Activated CD4-positive, alpha-beta T cell treated with anti-CD3 and anti-CD28 coated beads, Interleukin-2, amount 10 ng/mL, durations not matched to agents 24 days and 14 days (primary cell): Measurements from ENCODE around the gene PBX3. TPM values are rescaled to one million over a fixed set of nuclear protein-coding genes. Genes with fewer than 3 reads are reported as not detected.

ENCODE experiments used
- DNase-seq: peaks from one replicate; pipeline ENCODE4 v3.0.0; 2022
- H3K27ac Mint-ChIP-seq: one replicate; pipeline ENCODE4 v1.8.0; 2022; ENCODE audit warnings: mild to moderate bottlenecking, mixed read lengths
- H3K27me3 Mint-ChIP-seq: one replicate; pipeline ENCODE4 v1.8.0; 2022; ENCODE audit warnings: mixed read lengths
- H3K36me3 Mint-ChIP-seq: one replicate; pipeline ENCODE4 v1.8.0; 2022; ENCODE audit warnings: low read depth, mild to moderate bottlenecking, mixed read lengths
- H3K4me1 Mint-ChIP-seq: one replicate; pipeline ENCODE4 v1.8.0; 2021; ENCODE audit warnings: mixed read lengths
- H3K4me3 Mint-ChIP-seq: one replicate; pipeline ENCODE4 v1.8.0; 2022; ENCODE audit warnings: mild to moderate bottlenecking, moderate library complexity, mixed read lengths
- H3K9me3 Mint-ChIP-seq: one replicate; pipeline ENCODE4 v1.8.0; 2021; ENCODE audit warnings: mixed read lengths
- intact Hi-C: fragments of 100-400 bp; cut with micrococcal nuclease; formaldehyde crosslinking; loops from one replicate; pipeline ENCODE4 v1.15.1; 2023
- total RNA-seq: library from RNA; stranded (reverse); gene quantifications from 2 replicates; pipeline ENCODE4 v1.2.3, GENCODE V29; 2022

The PBX3 gene
- total RNA-seq, 1 donor from 2014 or later = 27.7 TPM

DNA sequence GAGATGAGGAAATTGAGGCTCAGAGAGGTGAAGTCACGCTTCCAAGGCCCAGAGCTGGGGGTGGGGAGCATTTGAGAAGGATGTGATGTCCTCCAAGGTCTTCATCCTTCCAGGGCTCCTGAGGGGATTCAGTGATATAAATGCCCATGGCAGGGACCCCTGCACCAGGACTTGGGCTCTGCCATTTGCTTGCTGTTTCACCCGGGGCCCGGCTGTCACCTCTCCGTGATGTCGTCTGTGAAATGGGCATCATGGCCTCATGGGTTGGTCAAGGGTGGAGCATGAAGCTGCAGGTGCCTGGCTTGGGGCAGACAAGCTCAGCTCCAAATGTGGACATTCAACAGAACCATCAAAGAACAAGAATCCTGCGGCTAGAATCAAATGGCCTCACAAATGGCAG, 253.1 kb downstream of the PBX3 start:
- Mint-ChIP-seq H3K9me3 (no peaks in the 10 kb centered on the region), H3K4me3 (no peak overlapping the region), H3K27me3 (no peaks in the 10 kb centered on the region), H3K36me3 (no peaks in the 10 kb centered on the region), H3K4me1 (no peaks in the 10 kb centered on the region), H3K27ac (no peak overlapping the region)
- no peak for DNase-seq
- intact Hi-C loops = no loop called here

GRCh38 chr9:126000731-126001580, 253.8 kb downstream of the PBX3 start:
- intact Hi-C loops = no loop called here
- H3K27ac Mint-ChIP-seq = no peak overlapping the region
- H3K36me3 Mint-ChIP-seq = no peaks in the 10 kb centered on the region
- H3K27me3 Mint-ChIP-seq = no peaks in the 10 kb centered on the region
- DNase-seq = no peak
- H3K4me3 Mint-ChIP-seq = no peak overlapping the region
- no peaks in the 10 kb centered on the region for H3K4me1 Mint-ChIP-seq
- H3K9me3 Mint-ChIP-seq = no peaks in the 10 kb centered on the region

DNA sequence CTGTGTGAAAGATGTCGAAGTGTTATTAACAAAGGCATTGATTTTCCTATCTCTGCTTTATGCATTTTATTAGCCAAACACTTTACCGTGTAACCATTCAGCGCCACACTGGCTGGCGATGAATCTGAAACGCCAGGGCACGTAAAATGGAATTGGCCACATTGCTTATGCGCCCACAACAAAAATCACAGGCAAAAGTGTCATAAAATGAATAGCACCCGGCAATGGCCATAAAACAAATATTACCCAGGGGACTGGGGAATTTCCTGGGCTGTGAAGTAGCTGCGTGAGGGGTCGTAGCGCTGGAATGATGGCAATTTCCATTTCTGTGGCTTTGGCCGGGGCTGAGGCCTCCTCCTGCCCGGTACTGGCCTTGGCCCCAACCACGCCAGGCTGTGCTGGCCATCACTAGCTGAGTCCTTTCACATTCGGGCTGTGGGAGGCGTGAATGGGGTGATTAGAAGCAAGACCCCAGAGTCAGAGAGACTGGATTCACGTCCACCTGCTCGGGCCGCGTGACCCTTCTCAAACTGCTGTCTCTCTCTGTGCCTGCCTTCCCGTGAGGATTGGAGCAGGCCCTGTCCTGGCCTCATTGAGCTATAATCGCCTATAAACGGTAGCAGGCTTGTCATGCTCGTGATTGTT, 254.5 kb downstream of the PBX3 start:
- intact Hi-C loops = no loop called here
- Mint-ChIP-seq H3K9me3 (no peaks in the 10 kb centered on the region), H3K4me1 (no peaks in the 10 kb centered on the region), H3K27me3 (no peaks in the 10 kb centered on the region), H3K27ac (no peak overlapping the region), H3K4me3 (no peak overlapping the region), H3K36me3 (no peaks in the 10 kb centered on the region)
- no peak for DNase-seq

- DNase-seq = no peak
- Mint-ChIP-seq H3K4me1 (no peaks in the 10 kb centered on the region), H3K36me3 (no peaks in the 10 kb centered on the region), H3K27ac (no peak overlapping the region), H3K9me3 (peaks cover under 1% of the 10 kb centered on the region), H3K27me3 (no peaks in the 10 kb centered on the region), H3K4me3 (no peak overlapping the region)
- intact Hi-C loops = no loop called here
Observed at GRCh38 chr9:126002476-126003350, 255.5 kb downstream of the PBX3 start.

DNA sequence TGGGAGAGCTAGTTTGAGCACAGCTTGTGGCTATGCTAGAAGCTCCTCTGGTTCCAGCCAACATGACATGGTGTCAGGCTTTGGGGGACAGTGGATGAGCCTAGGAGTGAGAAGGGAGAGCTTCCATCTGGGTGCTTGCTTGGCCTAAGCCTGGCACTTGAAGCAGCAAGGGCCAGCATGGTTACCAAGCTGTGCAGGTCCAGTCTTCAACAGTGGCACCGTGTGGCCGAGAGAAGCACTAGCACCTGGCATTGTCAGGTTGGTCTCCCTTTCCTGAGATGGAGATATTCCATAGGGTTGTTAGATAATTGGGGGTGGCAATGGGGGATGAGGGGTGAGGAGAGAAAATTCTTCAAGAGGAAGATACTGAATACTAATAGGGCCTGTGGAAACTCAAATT, 261.9 kb downstream of the PBX3 start:
- peaks cover 18% of the 10 kb centered on the region for H3K9me3 Mint-ChIP-seq
- H3K4me3 Mint-ChIP-seq = no peak overlapping the region
- no peaks in the 10 kb centered on the region for H3K36me3 Mint-ChIP-seq
- H3K4me1 Mint-ChIP-seq = no peaks in the 10 kb centered on the region
- intact Hi-C loops = no loop called here
- no peak for DNase-seq
- H3K27ac Mint-ChIP-seq = no peak overlapping the region
- H3K27me3 Mint-ChIP-seq = no peaks in the 10 kb centered on the region

- Mint-ChIP-seq H3K4me1 (no peaks in the 10 kb centered on the region), H3K4me3 (no peak overlapping the region), H3K36me3 (no peaks in the 10 kb centered on the region), H3K27me3 (no peaks in the 10 kb centered on the region), H3K27ac (no peak overlapping the region), H3K9me3 (peaks cover under 1% of the 10 kb centered on the region)
- intact Hi-C loops = no loop called here
- no peak for DNase-seq
Observed at GRCh38 chr9:126014726-126015125, 267.6 kb downstream of the PBX3 start.

GRCh38 chr9:126015424-126015823, 268.3 kb downstream of the PBX3 start:
- no peak for DNase-seq
- no peaks in the 10 kb centered on the region for H3K9me3 Mint-ChIP-seq
- no peaks in the 10 kb centered on the region for H3K36me3 Mint-ChIP-seq
- no peaks in the 10 kb centered on the region for H3K27me3 Mint-ChIP-seq
- intact Hi-C loops = no loop called here
- no peak overlapping the region for H3K27ac Mint-ChIP-seq
- H3K4me3 Mint-ChIP-seq = no peak overlapping the region
- no peaks in the 10 kb centered on the region for H3K4me1 Mint-ChIP-seq

GRCh38 chr9:126016579-126017290, 269.6 kb downstream of the PBX3 start:
- H3K4me3 Mint-ChIP-seq = no peak overlapping the region
- no peaks in the 10 kb centered on the region for H3K36me3 Mint-ChIP-seq
- no peaks in the 10 kb centered on the region for H3K9me3 Mint-ChIP-seq
- intact Hi-C loops = no loop called here
- no peak overlapping the region for H3K27ac Mint-ChIP-seq
- no peaks in the 10 kb centered on the region for H3K27me3 Mint-ChIP-seq
- DNase-seq = no peak
- H3K4me1 Mint-ChIP-seq = no peaks in the 10 kb centered on the region

Other genes with a start within 250 kb of the PBX3 start
- gene MAPKAP1, start 40.2 kb upstream of the PBX3 start, total RNA-seq = 104 and 123 TPM in 2 replicates